HT-29 (cell line): ENCODE data around the gene LAMA1. TPM values are rescaled to one million over a fixed set of nuclear protein-coding genes. Genes with fewer than 3 reads are reported as not detected.

Experiments
- DNase-seq: peaks from one replicate; pipeline ENCODE4 v3.0.0-alpha.2; 2015; ENCODE audit warnings: low spot score
- total RNA-seq: library from RNA; depleted of rRNA; stranded (reverse); fragments of >200 nt; shearing (Covaris generic); gene quantifications from 2 replicates; pipeline ENCODE4 v1.2.3, GENCODE V29; 2014

Gene LAMA1
- total RNA-seq, 1 experiment from 2014 or later: not detected

GRCh38 chr18:7047336-7047735 lies 70.3 kb downstream of the LAMA1 start:
- DNase-seq: no peak

GRCh38 chr18:7038330-7038851 lies 79.2 kb downstream of the LAMA1 start:
- DNase-seq: peak; percentile 67

- no peak for DNase-seq
These were observed 80.1 kb downstream of the LAMA1 start for GRCh38 chr18:7037470-7037869.

- DNase-seq: no peak
These were observed 81.8 kb downstream of the LAMA1 start for GRCh38 chr18:7035807-7036206.

GRCh38 chr18:7034924-7035323 lies 82.7 kb downstream of the LAMA1 start:
- DNase-seq: no peak

GRCh38 chr18:7032537-7032936 lies 85.1 kb downstream of the LAMA1 start:
- DNase-seq: no peak

GRCh38 chr18:7028625-7029024 lies 89.0 kb downstream of the LAMA1 start:
- no peak for DNase-seq

- DNase-seq: no peak
These were observed 92.4 kb downstream of the LAMA1 start for GRCh38 chr18:7025194-7025593.

- DNase-seq: no peak
These were observed 94.0 kb downstream of the LAMA1 start for GRCh38 chr18:7023581-7023980.

GRCh38 chr18:7023063-7023580 lies 94.5 kb downstream of the LAMA1 start:
- DNase-seq: no peak

- peak; percentile 94 for DNase-seq
These were observed 95.4 kb downstream of the LAMA1 start for GRCh38 chr18:7021994-7022840.

- no peak for DNase-seq
These were observed 96.4 kb downstream of the LAMA1 start for GRCh38 chr18:7020995-7021777.

GRCh38 chr18:7017013-7017412 lies 100.6 kb downstream of the LAMA1 start:
- DNase-seq: no peak

GRCh38 chr18:7011142-7011541 lies 106.5 kb downstream of the LAMA1 start:
- DNase-seq: no peak

- DNase-seq: no peak
These were observed 113.6 kb downstream of the LAMA1 start for GRCh38 chr18:7004009-7004408.

- no peak for DNase-seq
These were observed 115.5 kb downstream of the LAMA1 start for GRCh38 chr18:7002107-7002506.

- peak; percentile 27 for DNase-seq
These were observed 117.0 kb downstream of the LAMA1 start for GRCh38 chr18:7000484-7001096.

GRCh38 chr18:6997808-6998207 lies 119.8 kb downstream of the LAMA1 start:
- no peak for DNase-seq

- no peak for DNase-seq
These were observed 122.7 kb downstream of the LAMA1 start for GRCh38 chr18:6994771-6995430.

GRCh38 chr18:6994056-6994770 lies 123.4 kb downstream of the LAMA1 start:
- DNase-seq: no peak

- DNase-seq: no peak
These were observed 124.8 kb downstream of the LAMA1 start for GRCh38 chr18:6992761-6993160.
